DOHH2 (cell line): ENCODE measurements around the gene ATP8A2.

Experiments
- CTCF ChIP-seq: fragments of 200-600 bp; sonication (generic); IDR thresholded peaks from one replicate; pipeline ENCODE4 v1.5.1; 2014; ENCODE audit warnings: antibody characterized with exemption, mild to moderate bottlenecking, low read depth, low read length; ENCODE audit not compliant: poor library complexity, severe bottlenecking
- EZH2phosphoT487 ChIP-seq: fragments of 200-600 bp; sonication (generic); IDR thresholded peaks from 2 replicates; pipeline ENCODE4 v1.6.1; 2017; ENCODE audit warnings: borderline replicate concordance, mild to moderate bottlenecking, antibody characterized with exemption, low read length, moderate library complexity, mixed read lengths

DNA sequence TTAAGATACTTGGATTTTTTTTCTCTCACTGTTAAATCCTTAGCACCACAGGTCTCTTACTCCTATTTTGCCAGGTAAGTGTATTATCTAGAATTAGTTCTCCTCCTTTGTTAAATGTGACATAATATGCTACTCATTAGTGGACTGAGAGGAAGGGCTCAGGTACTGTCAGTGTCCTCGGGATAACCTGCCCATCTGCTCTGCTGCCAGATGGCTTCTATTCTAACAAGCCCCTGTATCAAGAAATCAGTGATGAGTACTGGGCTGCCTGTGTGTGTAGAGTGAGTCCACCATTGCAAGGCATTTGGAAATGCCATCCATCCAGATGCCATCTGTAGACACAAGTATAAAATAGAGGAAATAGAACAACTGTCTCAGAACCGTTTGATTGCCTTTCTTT is 209.6 kb downstream of the ATP8A2 start:
- TF ChIP-seq CTCF (no peak), EZH2phosphoT487 (no peak)
